G401 (cell line): ENCODE results near the gene C16orf46. TPM values are rescaled to one million over a fixed set of nuclear protein-coding genes. Genes with fewer than 3 reads are reported as not detected.

Experiments
- DNase-seq: peaks from one replicate; pipeline ENCODE4 v3.0.0-alpha.2; 2015; ENCODE audit warnings: low spot score
- in situ Hi-C: cut with HindIII; loops from 2 replicates; pipeline ENCODE4 v1.10.0; 2016; ENCODE audit warnings: low sequenced_read_pairs, mixed read lengths
- total RNA-seq: library from RNA; depleted of rRNA; stranded (reverse); fragments of >200 nt; shearing (Covaris generic); gene quantifications from 2 replicates; pipeline ENCODE4 v1.2.3, GENCODE V29; 2014

The C16orf46 gene
- total RNA-seq, 1 experiment from 2014 or later: 1.4 TPM

GRCh38 chr16:81081014-81081413, 4.0 kb upstream of the C16orf46 start:
- no peak for DNase-seq
- in situ Hi-C loops: loop anchor here (5.0 kb wide), 1 partner anchor 49 kb away; no protein-coding TSS in a partner anchor

DNA sequence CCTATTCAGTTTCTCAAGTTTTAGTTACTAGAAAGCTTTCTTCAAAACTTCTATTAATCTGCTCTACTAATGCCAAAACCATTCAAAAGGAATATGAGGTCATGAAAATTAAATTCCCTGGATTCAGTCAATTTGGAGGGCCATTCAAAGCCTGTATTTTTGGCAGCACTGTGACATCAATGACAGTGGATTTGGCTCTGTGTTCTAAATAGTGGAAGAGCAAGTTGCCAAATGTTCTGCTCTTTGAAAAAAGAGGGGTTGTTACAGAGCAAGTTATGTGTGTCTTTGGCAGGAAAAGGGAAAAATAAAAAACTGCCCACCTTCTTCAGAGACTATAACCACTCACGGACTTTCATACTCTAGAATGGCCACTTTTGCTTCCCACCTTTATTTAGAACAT, 3.2 kb upstream of the C16orf46 start:
- peak; percentile 15 for DNase-seq
- in situ Hi-C loops: loop anchor here (5.0 kb wide), 1 partner anchor 48 kb away; no protein-coding TSS in a partner anchor

DNA sequence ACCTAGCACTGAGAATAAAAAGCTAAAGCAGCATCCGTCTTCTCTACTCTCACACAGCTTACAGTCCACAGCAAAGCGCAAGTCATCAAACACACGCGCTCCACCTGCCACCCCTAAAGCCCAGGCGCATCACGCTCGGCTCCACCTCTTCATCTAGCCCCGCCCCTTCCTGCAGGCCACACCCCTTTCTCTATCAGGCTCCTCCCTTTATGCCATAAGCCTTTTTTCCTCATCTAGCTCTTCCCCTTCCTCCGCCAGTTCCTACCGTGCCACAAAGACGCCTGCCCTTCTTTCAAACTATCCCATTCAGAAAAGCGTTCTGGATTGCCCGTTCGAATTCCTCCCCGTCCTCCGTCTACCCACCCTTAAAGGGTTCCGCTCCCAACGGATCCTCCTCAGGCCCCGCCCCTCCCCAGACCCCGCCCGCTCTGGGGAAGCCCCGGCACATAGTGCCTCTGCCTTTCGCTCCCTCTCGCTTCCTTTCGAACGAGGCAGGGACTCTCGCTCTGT, 417 bp downstream of the C16orf46 start:
- peak; percentile 94 for DNase-seq
- in situ Hi-C loops: no loop called here

- in situ Hi-C loops: no loop called here
- DNase-seq: no peak
Observed at GRCh38 chr16:81073560-81074330, 3.3 kb downstream of the C16orf46 start.

DNA sequence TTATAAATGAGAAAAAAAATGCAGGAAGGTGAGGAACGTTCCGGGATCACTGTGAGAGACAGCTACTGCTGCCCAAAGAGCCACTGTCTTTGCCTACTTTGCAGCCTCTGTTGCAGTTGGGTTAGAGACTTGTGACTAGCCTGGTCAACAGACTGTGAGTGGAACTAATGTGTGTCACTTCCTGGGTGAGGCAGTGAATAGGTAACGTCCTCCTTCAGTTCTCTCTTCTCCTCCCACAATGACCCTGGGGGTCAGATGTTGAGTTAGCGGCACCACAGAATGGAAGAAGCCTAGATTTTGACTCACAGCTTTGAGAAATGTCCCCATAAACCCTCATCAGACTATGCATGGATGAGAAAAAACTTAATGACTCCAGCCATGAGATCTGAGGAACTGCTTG, 5.2 kb downstream of the C16orf46 start:
- DNase-seq: no peak
- in situ Hi-C loops: no loop called here

GRCh38 chr16:81070979-81071378, 6.1 kb downstream of the C16orf46 start:
- DNase-seq: no peak
- in situ Hi-C loops: no loop called here

DNA sequence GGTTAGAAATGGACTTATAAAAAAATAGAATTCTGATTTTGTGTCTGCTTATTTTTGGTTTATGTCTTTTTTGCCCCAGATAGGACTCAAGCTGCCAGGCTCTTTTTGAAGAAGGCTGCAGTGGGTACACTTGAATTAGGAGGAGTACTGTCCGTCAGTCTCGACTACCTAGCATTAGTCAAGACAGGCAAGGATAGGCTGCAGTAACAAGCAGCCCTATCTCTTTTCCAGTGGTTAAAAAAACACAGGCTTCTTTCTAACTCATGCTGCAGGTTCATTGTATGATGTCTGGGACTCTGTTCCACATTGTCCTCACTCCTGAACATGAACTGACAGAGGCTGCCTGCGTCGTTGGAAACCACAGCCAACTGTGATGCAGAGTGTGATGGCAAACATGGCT, 8.0 kb downstream of the C16orf46 start:
- in situ Hi-C loops: no loop called here
- no peak for DNase-seq

DNA sequence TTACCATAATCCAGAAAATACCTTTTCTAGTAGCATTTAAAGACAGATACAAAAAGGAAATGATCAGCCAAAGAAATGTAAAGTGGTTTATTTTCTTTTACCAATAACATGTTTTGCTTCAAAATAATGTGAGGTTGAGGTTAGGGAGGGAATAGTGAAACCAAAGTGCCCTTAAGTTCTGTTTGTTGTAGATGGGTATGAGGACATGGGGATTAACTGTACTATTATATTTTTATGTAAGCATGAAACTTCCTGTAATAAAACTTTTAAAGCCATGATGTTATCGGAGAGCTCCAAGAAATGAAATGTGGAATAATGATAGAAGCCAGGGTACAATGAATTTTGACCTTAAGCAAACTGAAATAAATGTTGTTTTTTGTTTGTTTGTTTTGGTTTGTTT, 9.9 kb downstream of the C16orf46 start:
- in situ Hi-C loops: no loop called here

GRCh38 chr16:81066681-81067080, 10.4 kb downstream of the C16orf46 start:
- DNase-seq: no peak
- in situ Hi-C loops: no loop called here

More for the DNA sequence above, 9.9 kb downstream of the C16orf46 start:
- DNase-seq: no peak

DNA sequence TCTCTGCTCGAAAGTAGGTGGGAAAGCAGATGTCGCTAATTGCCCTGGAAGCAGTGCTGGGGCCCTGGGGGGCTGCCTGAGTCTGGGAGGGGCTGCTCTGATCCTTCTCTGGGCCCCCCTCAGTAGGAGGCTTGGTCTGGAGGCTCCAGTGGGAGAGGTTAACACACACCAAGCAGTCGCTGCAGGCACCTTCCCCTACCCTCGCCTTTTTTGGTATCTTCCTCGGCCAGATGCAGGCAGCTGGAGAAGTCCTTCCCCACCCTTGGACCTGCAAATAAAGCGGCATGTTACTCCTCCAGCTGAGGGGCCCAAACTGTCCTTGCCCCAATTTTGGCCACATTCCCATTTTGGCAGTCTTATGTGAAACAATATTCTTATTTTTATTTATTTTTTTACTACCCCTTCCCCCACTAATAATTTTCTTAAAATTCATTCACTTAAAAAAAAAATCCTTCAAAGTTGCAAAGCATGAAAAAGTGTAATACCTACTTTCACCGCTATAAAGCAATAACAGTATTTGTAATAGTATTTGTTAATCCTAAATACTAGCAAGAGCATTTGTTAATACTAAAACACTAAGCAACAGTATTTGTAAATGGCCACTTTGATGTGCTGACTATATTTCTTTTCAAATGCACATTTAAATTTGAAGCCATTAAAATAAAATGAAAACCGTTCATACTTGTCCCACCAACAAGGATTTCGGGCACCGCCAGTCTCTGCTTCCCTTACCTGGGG, 15.0 kb downstream of the C16orf46 start:
- in situ Hi-C loops: no loop called here
- DNase-seq: no peak

DNA sequence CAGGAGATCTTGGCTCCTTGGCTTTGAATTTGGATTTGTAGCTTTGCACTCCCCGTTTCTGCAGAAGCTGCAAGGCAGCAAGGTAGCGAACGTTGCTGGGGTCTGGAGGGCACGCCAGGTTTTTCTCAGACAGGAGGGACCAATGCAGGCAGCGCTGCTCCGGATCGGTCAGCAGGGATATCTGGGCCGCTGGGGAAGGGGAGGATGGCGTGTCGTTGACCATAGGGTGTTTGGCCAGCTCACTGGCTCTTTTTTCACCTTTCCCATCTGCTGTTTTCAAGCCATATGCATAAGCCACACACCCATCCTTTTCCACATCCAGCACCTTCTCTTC, 15.8 kb downstream of the C16orf46 start:
- peak; percentile 49 for DNase-seq
- in situ Hi-C loops: no loop called here

DNA sequence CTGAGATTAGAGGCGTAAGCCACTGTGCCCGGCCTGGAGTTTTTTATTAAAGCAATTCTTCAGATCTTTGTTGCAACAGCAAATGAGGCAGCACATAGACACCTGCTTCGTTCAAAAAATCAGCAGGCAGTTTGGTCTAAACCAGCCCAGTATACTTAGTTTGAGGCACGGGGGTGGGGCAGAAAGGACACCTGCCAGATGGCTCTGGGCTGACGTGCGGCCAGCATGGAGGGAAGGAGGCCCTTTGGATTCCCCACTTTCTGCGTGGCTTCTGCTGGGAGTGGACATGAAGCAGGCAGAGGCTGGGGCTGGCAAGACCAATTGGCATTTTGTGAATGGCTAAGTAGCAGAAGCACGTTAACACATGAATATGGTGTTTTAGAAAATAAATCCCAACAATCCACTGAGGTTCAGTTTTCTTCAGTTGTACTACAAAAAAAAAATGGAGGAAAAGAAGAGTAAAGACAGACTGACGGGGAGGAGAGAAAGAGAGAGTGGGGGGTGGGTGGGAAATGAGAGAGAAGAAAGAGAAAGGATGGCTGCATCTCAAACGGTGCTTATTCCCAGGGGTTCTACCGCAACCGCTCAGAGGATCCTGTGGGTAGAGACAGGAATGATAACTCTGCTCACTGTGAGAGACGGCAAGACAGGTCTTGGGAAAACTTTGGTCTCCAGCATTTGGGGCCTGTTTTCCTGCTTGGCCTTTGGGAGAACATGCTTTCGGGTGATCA, 16.3 kb downstream of the C16orf46 start:
- peak; percentile 70 for DNase-seq
- in situ Hi-C loops: no loop called here

DNA sequence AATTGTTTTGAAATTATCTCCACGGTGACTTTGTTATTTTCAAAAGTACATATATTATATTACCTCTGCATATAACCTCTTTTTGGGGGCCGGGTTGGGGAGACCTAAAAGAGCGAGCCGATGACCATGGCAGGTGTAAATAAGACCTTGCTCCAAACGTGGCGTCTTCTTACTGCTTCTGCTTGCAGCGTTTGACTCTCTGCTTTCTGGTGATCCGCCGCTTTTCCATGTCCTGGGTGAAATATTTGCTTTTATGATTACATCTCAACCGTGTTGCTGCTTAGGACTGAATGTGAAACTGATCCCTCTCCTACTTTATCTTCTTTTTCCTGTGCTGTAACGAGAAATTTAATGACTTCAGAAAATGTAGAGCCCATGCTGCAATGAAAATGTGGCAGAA, 23.3 kb downstream of the C16orf46 start:
- in situ Hi-C loops: no loop called here
- no peak for DNase-seq

DNA sequence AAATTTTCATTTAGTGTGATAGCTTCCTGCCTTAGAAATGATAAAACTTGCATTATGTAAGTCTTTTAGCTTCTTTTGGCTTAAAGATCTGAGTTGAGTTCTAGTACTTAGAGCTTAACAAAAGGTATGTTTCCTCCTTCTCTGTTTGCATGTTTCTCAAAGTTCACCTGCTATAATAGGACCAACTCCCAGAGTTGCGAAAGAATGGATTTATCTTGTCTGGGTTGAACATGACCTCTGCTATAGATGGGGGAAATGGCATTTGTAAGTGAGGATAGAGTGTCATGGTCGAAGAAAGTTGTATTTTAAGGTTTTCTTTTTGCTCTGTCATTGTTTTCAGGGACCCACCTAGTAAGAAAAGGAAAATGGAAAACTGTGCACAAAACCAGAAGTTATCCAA, 34.2 kb downstream of the C16orf46 start:
- DNase-seq: no peak
- in situ Hi-C loops: no loop called here

- DNase-seq: no peak
- in situ Hi-C loops: no loop called here
Observed at GRCh38 chr16:81041696-81042095, 35.3 kb downstream of the C16orf46 start.

GRCh38 chr16:81040842-81041241, 36.2 kb downstream of the C16orf46 start:
- in situ Hi-C loops: no loop called here

GRCh38 chr16:81040131-81040530, 36.9 kb downstream of the C16orf46 start:
- DNase-seq: no peak
- in situ Hi-C loops: no loop called here

More at GRCh38 chr16:81040842-81041241, 36.2 kb downstream of the C16orf46 start:
- no peak for DNase-seq

GRCh38 chr16:81036751-81037350, 40.2 kb downstream of the C16orf46 start:
- DNase-seq: no peak
- in situ Hi-C loops: no loop called here

- in situ Hi-C loops: no loop called here
- DNase-seq: peak; percentile 25
Observed at GRCh38 chr16:81035975-81036750, 40.9 kb downstream of the C16orf46 start.
